Embryonic facial prominence (tissue), 1 donor: ENCODE data around the gene AGPAT2.

Source experiments
- DNase-seq: peaks from one replicate; pipeline ENCODE4 v3.0.0-alpha.2; 2016; ENCODE audit errors: extremely low spot score

The AGPAT2 gene

GRCh38 chr9:136687721-136688223 is 515 bp upstream of the AGPAT2 start:
- no peak for DNase-seq

GRCh38 chr9:136686534-136686793 is 793 bp downstream of the AGPAT2 start:
- no peak for DNase-seq

GRCh38 chr9:136685790-136686533 is 1.3 kb downstream of the AGPAT2 start:
- DNase-seq = no peak

- DNase-seq = no peak
Measured at GRCh38 chr9:136685216-136685615, 2.0 kb downstream of the AGPAT2 start.

- no peak for DNase-seq
Measured at GRCh38 chr9:136684799-136685198, 2.5 kb downstream of the AGPAT2 start.

- no peak for DNase-seq
Measured at GRCh38 chr9:136684339-136684738, 2.9 kb downstream of the AGPAT2 start.

GRCh38 chr9:136683755-136684154 is 3.5 kb downstream of the AGPAT2 start:
- no peak for DNase-seq

GRCh38 chr9:136683173-136683745 is 4.0 kb downstream of the AGPAT2 start:
- no peak for DNase-seq

GRCh38 chr9:136682710-136683109 is 4.5 kb downstream of the AGPAT2 start:
- DNase-seq = no peak

GRCh38 chr9:136681945-136682699 is 5.1 kb downstream of the AGPAT2 start:
- DNase-seq = no peak

- no peak for DNase-seq
Measured at GRCh38 chr9:136681029-136681428, 6.2 kb downstream of the AGPAT2 start.

- DNase-seq = no peak
Measured at GRCh38 chr9:136679431-136679941, 7.8 kb downstream of the AGPAT2 start.

GRCh38 chr9:136678624-136679023 is 8.6 kb downstream of the AGPAT2 start:
- DNase-seq = no peak

- DNase-seq = no peak
Measured at GRCh38 chr9:136678034-136678433, 9.2 kb downstream of the AGPAT2 start.

- DNase-seq = no peak
Measured at GRCh38 chr9:136676920-136677686, 10.2 kb downstream of the AGPAT2 start.

- no peak for DNase-seq
Measured at GRCh38 chr9:136676297-136676794, 10.9 kb downstream of the AGPAT2 start.

- DNase-seq = no peak
Measured at GRCh38 chr9:136675477-136676296, 11.6 kb downstream of the AGPAT2 start.

- DNase-seq = no peak
Measured at GRCh38 chr9:136674786-136675349, 12.4 kb downstream of the AGPAT2 start.

- DNase-seq = no peak
Measured at GRCh38 chr9:136673975-136674785, 13.1 kb downstream of the AGPAT2 start.
